GM20000 (cell line): ENCODE data around the gene ACE.

ENCODE experiments used
- DNase-seq: peaks from one replicate; pipeline ENCODE4 v3.0.0; 2012; ENCODE audit warnings: low spot score
- CTCF ChIP-seq: IDR thresholded peaks from 2 replicates; pipeline ENCODE4 v1.5.1; 2012; ENCODE audit warnings: mild to moderate bottlenecking, control low read depth; ENCODE audit errors: extremely low read depth, missing control alignments

ACE gene

GRCh38 chr17:63434951-63435571, 41.8 kb upstream of the ACE start:
- no peak for TF ChIP-seq CTCF
- DNase-seq: no peak

GRCh38 chr17:63435681-63436522, 41.0 kb upstream of the ACE start:
- DNase-seq: peak; percentile 60
- TF ChIP-seq CTCF: no peak

GRCh38 chr17:63436523-63437110, 40.2 kb upstream of the ACE start:
- no peak for DNase-seq
- TF ChIP-seq CTCF: no peak

GRCh38 chr17:63437287-63438091, 39.4 kb upstream of the ACE start:
- no peak for DNase-seq
- TF ChIP-seq CTCF: no peak

GRCh38 chr17:63438092-63439051, 38.5 kb upstream of the ACE start:
- no peak for DNase-seq
- TF ChIP-seq CTCF: no peak

GRCh38 chr17:63439687-63440086, 37.2 kb upstream of the ACE start:
- no peak for TF ChIP-seq CTCF
- no peak for DNase-seq
